ENCODE measurements around the gene ZNF382. TPM values are rescaled to one million over a fixed set of nuclear protein-coding genes. Genes with fewer than 3 reads are reported as not detected.

The ZNF382 gene
- total and polyA plus RNA-seq, 10 of the 15 experiments (the other 5 are each of a cell fraction or from before 2014, with no cell fraction given): 0.02 to 0.74 (median 0.55) TPM

- Histone ChIP-seq H3K27me3 (replicated peaks in 1 of 2; ENCODE audit: control insufficient read depth in 2 of 2, insufficient read depth in 2 of 2, low read length in 1 of 2) (no peaks in the 10 kb centered on the region), H3K9ac (ENCODE audit: control insufficient read depth, insufficient read depth, low read length) (peak overlapping the region; percentile 68), H2AFZ (ENCODE audit: control insufficient read depth, low read depth, low read length) (peak overlapping the region; percentile 78), H3K79me2 (ENCODE audit: control insufficient read depth, insufficient read depth, low read length) (no peaks in the 10 kb centered on the region; the same call in 1 of the 2 replicates), H3K4me2 (ENCODE audit: control insufficient read depth, insufficient read depth) (peak overlapping the region; percentile 68), H3K27ac (ENCODE audit: control insufficient read depth, insufficient read depth) (peak overlapping the region; percentile 70), H3K9me3 (replicated peaks; ENCODE audit: control insufficient read depth, insufficient read depth, low read length) (peaks cover under 1% of the 10 kb centered on the region; the same call in 2 of the 3 replicates), H4K20me1 (ENCODE audit: control insufficient read depth, insufficient read depth) (no peaks in the 10 kb centered on the region), H3K4me1 (ENCODE audit: control insufficient read depth, insufficient read depth, low read length) (no peaks in the 10 kb centered on the region), H3K4me3 (peak overlapping the region; percentile 88), H3K36me3 (ENCODE audit: control insufficient read depth in 2 of 2, insufficient read depth in 2 of 2, low read length in 1 of 2) (no peaks in the 10 kb centered on the region)
- intact Hi-C loops (cut with micrococcal nuclease; ENCODE audit: unreplicated experiment): no loop called here
- POLR2A ChIA-PET: interaction anchor here (0.7 to 1.3 kb wide), 2 partner anchors 59 to 390 kb away, joined by 3 to 5 read pairs; no protein-coding TSS in a partner anchor
- in situ Hi-C loops (cut with MboI): no loop called here
- RAD21 ChIA-PET (ENCODE audit: unreplicated experiment): interaction anchor here (2.7 kb wide), 1 partner anchor 33 kb away, joined by 13 read pairs; the partner anchor contains the start of gene ZNF529
- DNase-seq (ENCODE audit: low read depth, low spot score) (peak; percentile 19), ATAC-seq (peak; percentile 48), FAIRE-seq (no peak)
- SMC1A ChIA-PET (ENCODE audit: uncharacterized antibody, unreplicated experiment): interaction anchor here (1.1 kb wide), 1 partner anchor 80 kb away, joined by 3 read pairs; no protein-coding TSS in a partner anchor
- WGBS (ENCODE audit: insufficient coverage, insufficient replicate concordance, low lambda C conversion rate, missing lambda C conversion rate): 0% methylated on average over 1 of the region's 1 CpG
- CTCF ChIA-PET: interaction anchor here (1.2 kb wide), 2 partner anchors 33 to 116 kb away, joined by 3 read pairs; partner anchors contain the start of genes ZNF529 and ZNF566
- no TSS peak for BruUV-seq (replicated peaks)
- no peak for TF ChIP-seq SKIL (IDR thresholded peaks at IDR 0.05; ENCODE audit: low read depth, poor library complexity, severe bottlenecking)
- TF ChIP-seq POLR2AphosphoS2 (IDR thresholded peaks at IDR 0.05; ENCODE audit: low read depth, low read length): no peak
- TF ChIP-seq BHLHE40 (IDR thresholded peaks at IDR 0.05; ENCODE audit: borderline replicate concordance in 1 of 2, low read depth in 2 of 2, low read length in 1 of 2): peak in 1 of 2 experiments; percentile 57; a peak in 1 of 4 replicates
- peak; percentile 94 for TF ChIP-seq PKNOX1 (IDR thresholded peaks at IDR 0.05)
- no peak for TF ChIP-seq MEF2A (IDR thresholded peaks at IDR 0.05; ENCODE audit: insufficient read depth, low read depth, low read length)
- TF ChIP-seq POU2F2 (IDR thresholded peaks at IDR 0.05; ENCODE audit: borderline replicate concordance, low read depth, low read length): no peak
- TF ChIP-seq TAF1 (IDR thresholded peaks at IDR 0.05; ENCODE audit: borderline replicate concordance, low read depth, low read length): no peak
- TF ChIP-seq ATF7 (IDR thresholded peaks at IDR 0.05; ENCODE audit: low read depth): 0 out of 2 replicates have a peak, but pooled peaks have one; percentile 20
- TF ChIP-seq CBX3 (IDR thresholded peaks at IDR 0.05; ENCODE audit: borderline replicate concordance, low read depth): no peak
- TF ChIP-seq SPI1 (IDR thresholded peaks at IDR 0.05; ENCODE audit: borderline replicate concordance, insufficient read depth, low read depth, low read length): no peak
- peak; percentile 50 for TF ChIP-seq MEF2B (IDR thresholded peaks at IDR 0.05; ENCODE audit: partially characterized antibody, poor library complexity, severe bottlenecking)
- TF ChIP-seq SP1 (IDR thresholded peaks at IDR 0.05; ENCODE audit: low read depth, low read length): no peak
- TF ChIP-seq NR2C2 (IDR thresholded peaks at IDR 0.05; ENCODE audit: borderline replicate concordance, control insufficient read depth, insufficient read length, low read depth): no peak
- peak; percentile 70 for TF ChIP-seq PBX3 (IDR thresholded peaks at IDR 0.05; ENCODE audit: insufficient replicate concordance, low read depth, low read length)
- no peak for TF ChIP-seq RBBP5 (conservative IDR thresholded peaks at IDR 0.05)
- no peak for TF ChIP-seq KLF5 (IDR thresholded peaks at IDR 0.05; ENCODE audit: partially characterized antibody)
- TF ChIP-seq IRF4 (IDR thresholded peaks at IDR 0.05; ENCODE audit: low read depth, low read length): no peak
Measured at GRCh38 chr19:36605877-36606478, 865 bp downstream of the ZNF382 start.
